Liver (tissue), 9 donors: ENCODE results near the gene TBC1D4. TPM values are rescaled to one million over a fixed set of nuclear protein-coding genes. Genes with fewer than 3 reads are reported as not detected.

Source experiments
- DNase-seq: peaks from one replicate; pipeline ENCODE4 v3.0.0-alpha.2; 2017; ENCODE audit warnings: low spot score
- H3K27ac ChIP-seq, 2 donors: one replicate each; pipeline ENCODE4 v1.7.0; 2013; ENCODE audit warnings: inconsistent platforms in 2 of 2, low read length in 2 of 2, control low read depth in 1 of 2, low read depth in 1 of 2, mild to moderate bottlenecking in 1 of 2
- H3K27me3 ChIP-seq, 4 donors: one replicate each; pipeline versions ENCODE4 v1.6.1 to v1.7.0; 2013; ENCODE audit warnings: low read length in 3 of 4, inconsistent platforms in 1 of 4, mild to moderate bottlenecking in 1 of 4, moderate library complexity in 1 of 4; ENCODE audit not compliant: control insufficient read depth in 4 of 4, insufficient read depth in 4 of 4
- H3K36me3 ChIP-seq, 4 donors: one replicate each; pipeline versions ENCODE4 v1.6.1 to v1.7.0; 2013; ENCODE audit warnings: low read length in 3 of 4, mild to moderate bottlenecking in 3 of 4, low read depth in 1 of 4, moderate library complexity in 1 of 4; ENCODE audit not compliant: control insufficient read depth in 4 of 4, insufficient read depth in 3 of 4
- H3K4me1 ChIP-seq, 4 donors: one replicate each; pipeline versions ENCODE4 v1.6.1 to v1.7.0; 2013; ENCODE audit warnings: low read length in 3 of 4, mild to moderate bottlenecking in 3 of 4, moderate library complexity in 1 of 4; ENCODE audit not compliant: control insufficient read depth in 4 of 4, insufficient read depth in 4 of 4
- H3K4me3 ChIP-seq, 3 donors: one replicate each; pipeline versions ENCODE4 v1.6.1 to v1.7.0; 2013; ENCODE audit warnings: low read length in 3 of 3, control low read depth in 1 of 3, low read depth in 1 of 3, mild to moderate bottlenecking in 1 of 3
- H3K9ac ChIP-seq, 2 donors: one replicate each; pipeline ENCODE4 v1.7.0; 2013; ENCODE audit warnings: low read length in 2 of 2, mild to moderate bottlenecking in 2 of 2, moderate library complexity in 2 of 2, control low read depth in 1 of 2, low read depth in 1 of 2
- H3K9me3 ChIP-seq, 4 donors: one replicate each; pipeline versions ENCODE4 v1.6.1 to v1.7.0; 2013; ENCODE audit warnings: low read length in 3 of 4; ENCODE audit not compliant: control insufficient read depth in 4 of 4
- CTCF ChIP-seq: fragments of 150-350 bp; IDR thresholded peaks from 2 replicates; pipeline ENCODE4 v1.5.1; 2017; ENCODE audit warnings: improper control_type of control experiment, low read depth, low read length; ENCODE audit not compliant: missing input control
- EGR1 ChIP-seq, 2 donors: IDR thresholded peaks; 2 replicates each; pipeline ENCODE4 v1.6.1; 2016 to 2018; ENCODE audit warnings: antibody characterized with exemption in 2 of 2, low read depth in 2 of 2
- FOXA1 ChIP-seq: IDR thresholded peaks from 2 replicates; pipeline ENCODE4 v1.6.1; 2016; ENCODE audit warnings: antibody characterized with exemption
- FOXA2 ChIP-seq: IDR thresholded peaks from 2 replicates; pipeline ENCODE4 v1.6.1; 2016; ENCODE audit warnings: antibody characterized with exemption
- GABPA ChIP-seq, 2 donors: IDR thresholded peaks in 1 of 2; conservative IDR thresholded peaks in 1 of 2; 2 replicates each; pipeline ENCODE4 v1.6.1; 2016; ENCODE audit warnings: antibody characterized with exemption in 2 of 2, mild to moderate bottlenecking in 1 of 2, moderate library complexity in 1 of 2
- HNF4A ChIP-seq, 2 donors: conservative IDR thresholded peaks; 2 replicates each; pipeline ENCODE4 v1.6.1; 2016; ENCODE audit warnings: antibody characterized with exemption in 2 of 2, mild to moderate bottlenecking in 2 of 2
- HNF4G ChIP-seq: IDR thresholded peaks from 2 replicates; pipeline ENCODE4 v1.6.1; 2016; ENCODE audit warnings: antibody characterized with exemption
- JUND ChIP-seq, 2 donors: IDR thresholded peaks; 2 replicates each; pipeline ENCODE4 v1.6.1; 2016; ENCODE audit warnings: antibody characterized with exemption in 2 of 2
- NR2F2 ChIP-seq: IDR thresholded peaks from 2 replicates; pipeline ENCODE4 v1.6.1; 2016; ENCODE audit warnings: antibody characterized with exemption
- RAD21 ChIP-seq, 2 donors: IDR thresholded peaks; 2 replicates each; pipeline ENCODE4 v1.6.1; 2016; ENCODE audit warnings: antibody characterized with exemption in 2 of 2, mild to moderate bottlenecking in 2 of 2
- RXRA ChIP-seq, 2 donors: IDR thresholded peaks; 2 replicates each; pipeline ENCODE4 v1.6.1; 2017 to 2018; ENCODE audit warnings: antibody characterized with exemption in 2 of 2, mild to moderate bottlenecking in 1 of 2
- SP1 ChIP-seq: IDR thresholded peaks from 2 replicates; pipeline ENCODE4 v1.6.1; 2018; ENCODE audit warnings: antibody characterized with exemption, mild to moderate bottlenecking
- TAF1 ChIP-seq: conservative IDR thresholded peaks from 2 replicates; pipeline ENCODE4 v1.6.1; 2016; ENCODE audit warnings: antibody characterized with exemption, mild to moderate bottlenecking
- YY1 ChIP-seq: IDR thresholded peaks from 2 replicates; pipeline ENCODE4 v1.6.1; 2016; ENCODE audit warnings: antibody characterized with exemption, mild to moderate bottlenecking
- ZBTB33 ChIP-seq: IDR thresholded peaks from 2 replicates; pipeline ENCODE4 v1.6.1; 2016; ENCODE audit warnings: antibody characterized with exemption
- WGBS: extraction: QIAGEN DNeasy Blood & Tissue Kit; methylation state at CpG from one replicate; pipeline ENCODE4 v1.1.7; 2013; 5-methylcytosine and 5-hydroxymethylcytosine counted together
- polyA plus RNA-seq, 2 donors: library from polyadenylated mRNA; stranded (reverse) in 1 of 2; unstranded in 1 of 2; fragments of 200-250 nt in 1 of 2; fragments of >200 nt in 1 of 2; fragmentation: Nextera tagmentation in 1 of 2; extraction: Ambion mirVana in 1 of 2; gene quantifications; one replicate each; pipeline versions ENCODE4 v1.2.1 to v1.2.3, GENCODE V29; 2013 to 2015
- total RNA-seq, 2 donors: library from RNA; depleted of rRNA; stranded (reverse); fragments of >200 nt; gene quantifications; one replicate each; pipeline ENCODE4 v1.2.3, GENCODE V29; 2014
- TF ChIP-seq, protein P1 (sequence below): IDR thresholded peaks from 2 replicates; pipeline ENCODE4 v1.6.1; 2016; ENCODE audit warnings: antibody characterized with exemption
- TF ChIP-seq, protein P2 (sequence below): IDR thresholded peaks from 2 replicates; pipeline ENCODE4 v1.6.1; 2016; ENCODE audit warnings: antibody characterized with exemption
- TF ChIP-seq, protein P3 (sequence below): IDR thresholded peaks from 2 replicates; pipeline ENCODE4 v1.6.1; 2016; ENCODE audit warnings: antibody characterized with exemption, mild to moderate bottlenecking
- donor health status: healthy.
- donor health status: healthy.
- donor health status: healthy.
- donor health status: healthy.
- donor health status: healthy.

TBC1D4 gene
- total and polyA plus RNA-seq, 4 donors = 2.3 to 11.1 (median 6.5) TPM

DNA sequence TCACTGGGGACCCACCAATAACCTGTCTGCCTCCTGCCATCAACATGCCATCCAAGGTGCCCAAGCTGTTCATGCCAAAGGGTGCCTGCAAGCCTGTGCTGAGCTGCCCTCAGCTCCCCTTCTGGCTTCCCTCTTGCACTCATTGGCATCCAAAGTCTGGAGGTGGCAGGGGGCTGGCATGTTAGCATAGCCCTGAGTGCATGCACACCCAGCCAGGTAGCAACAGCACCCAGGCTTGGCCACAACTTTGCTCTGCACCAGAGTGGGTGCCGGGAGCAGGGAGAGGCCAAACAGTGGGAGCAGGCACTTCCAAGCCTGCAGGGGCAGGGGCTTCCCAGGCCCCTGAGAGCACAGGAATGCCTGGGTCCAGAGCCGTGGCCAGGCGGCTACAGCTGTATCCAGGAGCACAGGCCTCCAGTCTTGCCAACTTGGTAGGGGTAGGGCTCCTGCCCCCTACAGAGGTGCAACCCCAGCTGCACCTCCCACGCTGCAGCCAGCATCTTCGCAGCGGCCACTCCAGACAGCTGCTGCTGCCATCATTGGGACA, 26.1 kb upstream of the TBC1D4 start (continued):
- TF ChIP-seq CTCF = no peak
- TF ChIP-seq YY1 = no peak
- TF ChIP-seq, protein P1, sequence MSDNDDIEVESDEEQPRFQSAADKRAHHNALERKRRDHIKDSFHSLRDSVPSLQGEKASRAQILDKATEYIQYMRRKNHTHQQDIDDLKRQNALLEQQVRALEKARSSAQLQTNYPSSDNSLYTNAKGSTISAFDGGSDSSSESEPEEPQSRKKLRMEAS = no peak
- TF ChIP-seq SP1 = no peak
- TF ChIP-seq, protein P2, sequence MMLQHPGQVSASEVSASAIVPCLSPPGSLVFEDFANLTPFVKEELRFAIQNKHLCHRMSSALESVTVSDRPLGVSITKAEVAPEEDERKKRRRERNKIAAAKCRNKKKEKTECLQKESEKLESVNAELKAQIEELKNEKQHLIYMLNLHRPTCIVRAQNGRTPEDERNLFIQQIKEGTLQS = no peak
- no peak for TF ChIP-seq EGR1 (IDR thresholded peaks at IDR 0.05; ENCODE audit: low read depth in 2 of 2)

- TF ChIP-seq SP1 (no peak), YY1 (no peak)
- Histone ChIP-seq H3K27ac (no peak overlapping the region), H3K36me3 (no peaks in the 10 kb centered on the region), H3K4me1 (no peaks in the 10 kb centered on the region), H3K9ac (no peak overlapping the region), H3K27me3 (no peaks in the 10 kb centered on the region), H3K9me3 (no peaks in the 10 kb centered on the region), H3K4me3 (no peak overlapping the region)
- DNase-seq = no peak
- 92% methylated on average over 10 of the region's 10 CpGs for WGBS
Measured at GRCh38 chr13:75507027-75508001, 25.3 kb upstream of the TBC1D4 start.

GRCh38 chr13:75506018-75506417, 24.0 kb upstream of the TBC1D4 start:
- no peaks in the 10 kb centered on the region for H3K36me3 ChIP-seq
- H3K4me3 ChIP-seq = no peak overlapping the region
- H3K9me3 ChIP-seq = no peaks in the 10 kb centered on the region
- no peak overlapping the region for H3K9ac ChIP-seq
- H3K4me1 ChIP-seq = no peaks in the 10 kb centered on the region
- DNase-seq = no peak
- WGBS = 95% methylated on average over 1 of the region's 1 CpG
- no peak overlapping the region for H3K27ac ChIP-seq
- no peaks in the 10 kb centered on the region for H3K27me3 ChIP-seq
- TF ChIP-seq JUND (IDR thresholded peaks at IDR 0.05) = no peak
- TF ChIP-seq RAD21 (IDR thresholded peaks at IDR 0.05) = no peak
- TF ChIP-seq, protein P3, sequence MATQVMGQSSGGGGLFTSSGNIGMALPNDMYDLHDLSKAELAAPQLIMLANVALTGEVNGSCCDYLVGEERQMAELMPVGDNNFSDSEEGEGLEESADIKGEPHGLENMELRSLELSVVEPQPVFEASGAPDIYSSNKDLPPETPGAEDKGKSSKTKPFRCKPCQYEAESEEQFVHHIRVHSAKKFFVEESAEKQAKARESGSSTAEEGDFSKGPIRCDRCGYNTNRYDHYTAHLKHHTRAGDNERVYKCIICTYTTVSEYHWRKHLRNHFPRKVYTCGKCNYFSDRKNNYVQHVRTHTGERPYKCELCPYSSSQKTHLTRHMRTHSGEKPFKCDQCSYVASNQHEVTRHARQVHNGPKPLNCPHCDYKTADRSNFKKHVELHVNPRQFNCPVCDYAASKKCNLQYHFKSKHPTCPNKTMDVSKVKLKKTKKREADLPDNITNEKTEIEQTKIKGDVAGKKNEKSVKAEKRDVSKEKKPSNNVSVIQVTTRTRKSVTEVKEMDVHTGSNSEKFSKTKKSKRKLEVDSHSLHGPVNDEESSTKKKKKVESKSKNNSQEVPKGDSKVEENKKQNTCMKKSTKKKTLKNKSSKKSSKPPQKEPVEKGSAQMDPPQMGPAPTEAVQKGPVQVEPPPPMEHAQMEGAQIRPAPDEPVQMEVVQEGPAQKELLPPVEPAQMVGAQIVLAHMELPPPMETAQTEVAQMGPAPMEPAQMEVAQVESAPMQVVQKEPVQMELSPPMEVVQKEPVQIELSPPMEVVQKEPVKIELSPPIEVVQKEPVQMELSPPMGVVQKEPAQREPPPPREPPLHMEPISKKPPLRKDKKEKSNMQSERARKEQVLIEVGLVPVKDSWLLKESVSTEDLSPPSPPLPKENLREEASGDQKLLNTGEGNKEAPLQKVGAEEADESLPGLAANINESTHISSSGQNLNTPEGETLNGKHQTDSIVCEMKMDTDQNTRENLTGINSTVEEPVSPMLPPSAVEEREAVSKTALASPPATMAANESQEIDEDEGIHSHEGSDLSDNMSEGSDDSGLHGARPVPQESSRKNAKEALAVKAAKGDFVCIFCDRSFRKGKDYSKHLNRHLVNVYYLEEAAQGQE = no peak
- TF ChIP-seq FOXA2 = no peak
- TF ChIP-seq TAF1 = no peak
- TF ChIP-seq YY1 = no peak
- TF ChIP-seq, protein P2 = no peak
- TF ChIP-seq GABPA (IDR thresholded peaks at IDR 0.05 in 1 of 2, conservative IDR thresholded peaks at IDR 0.05 in 1 of 2) = no peak
- no peak for TF ChIP-seq FOXA1
- TF ChIP-seq HNF4A (conservative IDR thresholded peaks at IDR 0.05) = no peak
- no peak for TF ChIP-seq HNF4G
- TF ChIP-seq CTCF = no peak
- TF ChIP-seq SP1 = no peak
- TF ChIP-seq EGR1 (IDR thresholded peaks at IDR 0.05; ENCODE audit: low read depth in 2 of 2) = no peak
- no peak for TF ChIP-seq NR2F2
- no peak for TF ChIP-seq RXRA (IDR thresholded peaks at IDR 0.05)
- TF ChIP-seq ZBTB33 = no peak
